Measurements from ENCODE around the gene HSD17B2.

The HSD17B2 gene

GRCh38 chr16:82017911-82018568 lies 17.0 kb upstream of the HSD17B2 start:
- DNase-seq (ENCODE audit: low read depth in 2 of 2, low spot score in 1 of 2): no peak

- no peak for DNase-seq (ENCODE audit: low read depth in 2 of 2, low spot score in 1 of 2)
Observed at GRCh38 chr16:82019535-82019934, 15.5 kb upstream of the HSD17B2 start.

- DNase-seq (ENCODE audit: low read depth in 2 of 2, low spot score in 1 of 2): no peak
Observed at GRCh38 chr16:82020051-82020450, 15.0 kb upstream of the HSD17B2 start.

- no peak for DNase-seq (ENCODE audit: low read depth in 2 of 2, low spot score in 1 of 2)
Observed at GRCh38 chr16:82023206-82023605, 11.8 kb upstream of the HSD17B2 start.

- DNase-seq (ENCODE audit: low read depth in 2 of 2, low spot score in 1 of 2): no peak
Observed at GRCh38 chr16:82024316-82024715, 10.7 kb upstream of the HSD17B2 start.

- DNase-seq (ENCODE audit: low read depth in 2 of 2, low spot score in 1 of 2): no peak
Observed at GRCh38 chr16:82024883-82025282, 10.2 kb upstream of the HSD17B2 start.

- DNase-seq (ENCODE audit: low read depth in 2 of 2, low spot score in 1 of 2): no peak
Observed at GRCh38 chr16:82027629-82028064, 7.4 kb upstream of the HSD17B2 start.

GRCh38 chr16:82031116-82032084 lies 3.7 kb upstream of the HSD17B2 start:
- no peak for DNase-seq (ENCODE audit: low read depth in 2 of 2, low spot score in 1 of 2)

GRCh38 chr16:82033006-82033405 lies 2.0 kb upstream of the HSD17B2 start:
- DNase-seq (ENCODE audit: low read depth in 2 of 2, low spot score in 1 of 2): no peak

- no peak for DNase-seq (ENCODE audit: low read depth in 2 of 2, low spot score in 1 of 2)
Observed at GRCh38 chr16:82033683-82034300, 1.3 kb upstream of the HSD17B2 start.

GRCh38 chr16:82037251-82037650 lies 2.2 kb downstream of the HSD17B2 start:
- DNase-seq (ENCODE audit: low read depth in 2 of 2, low spot score in 1 of 2): no peak

GRCh38 chr16:82037666-82038065 lies 2.6 kb downstream of the HSD17B2 start:
- DNase-seq (ENCODE audit: low read depth in 2 of 2, low spot score in 1 of 2): no peak

GRCh38 chr16:82040296-82040695 lies 5.2 kb downstream of the HSD17B2 start:
- no peak for DNase-seq (ENCODE audit: low read depth in 2 of 2, low spot score in 1 of 2)

GRCh38 chr16:82041542-82041941 lies 6.5 kb downstream of the HSD17B2 start:
- no peak for DNase-seq (ENCODE audit: low read depth in 2 of 2, low spot score in 1 of 2)

- DNase-seq (ENCODE audit: low read depth in 2 of 2, low spot score in 1 of 2): no peak
Observed at GRCh38 chr16:82042144-82042543, 7.1 kb downstream of the HSD17B2 start.

GRCh38 chr16:82042846-82043245 lies 7.8 kb downstream of the HSD17B2 start:
- DNase-seq (ENCODE audit: low read depth in 2 of 2, low spot score in 1 of 2): no peak

GRCh38 chr16:82043680-82044584 lies 8.9 kb downstream of the HSD17B2 start:
- DNase-seq (ENCODE audit: low read depth in 2 of 2, low spot score in 1 of 2): no peak

- DNase-seq (ENCODE audit: low read depth in 2 of 2, low spot score in 1 of 2): no peak
Observed at GRCh38 chr16:82044585-82044911, 9.5 kb downstream of the HSD17B2 start.

- no peak for DNase-seq (ENCODE audit: low read depth in 2 of 2, low spot score in 1 of 2)
Observed at GRCh38 chr16:82045465-82045864, 10.4 kb downstream of the HSD17B2 start.

GRCh38 chr16:82046541-82046940 lies 11.5 kb downstream of the HSD17B2 start:
- no peak for DNase-seq (ENCODE audit: low read depth in 2 of 2, low spot score in 1 of 2)

GRCh38 chr16:82046941-82047340 lies 11.9 kb downstream of the HSD17B2 start:
- no peak for DNase-seq (ENCODE audit: low read depth in 2 of 2, low spot score in 1 of 2)
